Hepatocyte (in vitro differentiated cells): ENCODE results near the gene DLK2.

ENCODE experiments used
- EZH2 ChIP-seq: fragments of 200-600 bp; sonication (generic); IDR thresholded peaks from 2 replicates; pipeline ENCODE4 v1.6.1; 2016; ENCODE audit warnings: antibody characterized with exemption, mild to moderate bottlenecking, borderline replicate concordance
- EZH2phosphoT487 ChIP-seq: fragments of 200-600 bp; sonication (generic); IDR thresholded peaks from one replicate; pipeline ENCODE4 v1.6.1; 2018; ENCODE audit warnings: antibody characterized with exemption, mild to moderate bottlenecking, low read depth, moderate library complexity; ENCODE audit not compliant: unreplicated experiment, severe bottlenecking
- TF ChIP-seq, protein P1 (sequence below): fragments of 200-600 bp; sonication (generic); IDR thresholded peaks from 2 replicates; pipeline ENCODE4 v1.5.1; 2016; ENCODE audit warnings: antibody characterized with exemption, mild to moderate bottlenecking; ENCODE audit not compliant: poor library complexity

DNA sequence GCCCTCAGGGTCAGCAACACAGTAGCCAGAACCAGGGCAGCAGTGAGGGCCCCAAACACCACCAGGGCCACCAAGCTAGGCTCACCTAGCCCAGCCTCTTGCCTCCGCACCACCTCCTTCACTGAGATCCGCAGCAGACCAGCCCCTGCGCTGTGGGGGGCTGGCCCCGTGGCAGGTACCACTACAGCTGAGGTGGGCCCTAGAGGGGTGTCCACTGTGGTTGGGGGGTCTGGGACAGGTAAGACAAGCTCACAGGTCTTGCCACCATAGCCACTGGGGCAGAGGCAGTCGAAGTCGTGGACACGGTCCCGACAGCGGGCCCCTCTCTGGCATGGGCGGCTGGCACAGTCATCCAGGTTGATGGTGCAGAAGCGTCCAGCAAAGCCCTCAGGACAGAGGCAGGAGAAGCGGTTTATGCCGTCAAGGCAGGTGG, 4.6 kb downstream of the DLK2 start:
- TF ChIP-seq, protein P1, sequence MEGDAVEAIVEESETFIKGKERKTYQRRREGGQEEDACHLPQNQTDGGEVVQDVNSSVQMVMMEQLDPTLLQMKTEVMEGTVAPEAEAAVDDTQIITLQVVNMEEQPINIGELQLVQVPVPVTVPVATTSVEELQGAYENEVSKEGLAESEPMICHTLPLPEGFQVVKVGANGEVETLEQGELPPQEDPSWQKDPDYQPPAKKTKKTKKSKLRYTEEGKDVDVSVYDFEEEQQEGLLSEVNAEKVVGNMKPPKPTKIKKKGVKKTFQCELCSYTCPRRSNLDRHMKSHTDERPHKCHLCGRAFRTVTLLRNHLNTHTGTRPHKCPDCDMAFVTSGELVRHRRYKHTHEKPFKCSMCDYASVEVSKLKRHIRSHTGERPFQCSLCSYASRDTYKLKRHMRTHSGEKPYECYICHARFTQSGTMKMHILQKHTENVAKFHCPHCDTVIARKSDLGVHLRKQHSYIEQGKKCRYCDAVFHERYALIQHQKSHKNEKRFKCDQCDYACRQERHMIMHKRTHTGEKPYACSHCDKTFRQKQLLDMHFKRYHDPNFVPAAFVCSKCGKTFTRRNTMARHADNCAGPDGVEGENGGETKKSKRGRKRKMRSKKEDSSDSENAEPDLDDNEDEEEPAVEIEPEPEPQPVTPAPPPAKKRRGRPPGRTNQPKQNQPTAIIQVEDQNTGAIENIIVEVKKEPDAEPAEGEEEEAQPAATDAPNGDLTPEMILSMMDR: no peak
- TF ChIP-seq EZH2: no peak
- TF ChIP-seq EZH2phosphoT487: no peak
